CD4-positive, alpha-beta T cell (primary cell): ENCODE results near the gene HPCAL4. TPM values are rescaled to one million over a fixed set of nuclear protein-coding genes. Genes with fewer than 3 reads are reported as not detected.

Source experiments
- ATAC-seq: fragments of 200-7000 bp; cut with Tn5 transposase; one replicate; pipeline ENCODE4 v1.10.0; 2022; ENCODE audit warnings: mild to moderate bottlenecking; ENCODE audit not compliant: poor library complexity
- CTCF ChIA-PET: fragments of 350-600 bp; sonication (Branson Sonifier 250); formaldehyde crosslinking; loops from one replicate; lab custom pipeline; 2021; ENCODE audit warnings: antibody characterized with exemption, inconsistent platforms; lab: Charles Lee
- POLR2A ChIA-PET: fragments of 350-600 bp; sonication (Branson Sonifier 250); formaldehyde crosslinking; loops from one replicate; lab custom pipeline; 2021; ENCODE audit warnings: antibody characterized with exemption, inconsistent platforms; lab: Charles Lee
- DNase-seq, 14 experiments: peaks; one replicate each; pipeline ENCODE4 v3.0.0-alpha.2; 2013 to 2020; ENCODE audit warnings: mixed read lengths in 2 of 14
- H3K27ac ChIP-seq, 2 donors: one replicate each; pipeline versions ENCODE4 v1.5.1 to v1.7.0; 2013; ENCODE audit warnings: low read length in 2 of 2, low read depth in 1 of 2, mild to moderate bottlenecking in 1 of 2
- H3K27me3 ChIP-seq, 2 experiments: 1 replicate in 1 of 2; 2 replicates in 1 of 2; pipeline versions ENCODE4 v1.6.1 to v1.7.0; 2013; ENCODE audit warnings: low read length in 2 of 2, control low read depth in 1 of 2, mild to moderate bottlenecking in 1 of 2, moderate library complexity in 1 of 2; ENCODE audit not compliant: insufficient read depth in 2 of 2, control insufficient read depth in 1 of 2
- H3K36me3 ChIP-seq: one replicate; pipeline ENCODE4 v1.6.1; 2013; ENCODE audit warnings: low read length, control low read depth; ENCODE audit not compliant: insufficient read depth
- H3K4me1 ChIP-seq: one replicate; pipeline ENCODE4 v1.6.1; 2013; ENCODE audit warnings: low read length, control low read depth; ENCODE audit not compliant: insufficient read depth
- H3K4me3 ChIP-seq: one replicate; pipeline ENCODE4 v1.5.1; 2013; ENCODE audit warnings: mild to moderate bottlenecking, low read length, moderate library complexity
- H3K9me3 ChIP-seq, 2 experiments: 1 replicate in 1 of 2; 2 replicates in 1 of 2; pipeline versions ENCODE4 v1.6.1 to v1.7.0; 2013; ENCODE audit warnings: low read length in 2 of 2, mild to moderate bottlenecking in 2 of 2, control low read depth in 1 of 2, moderate library complexity in 1 of 2; ENCODE audit not compliant: control insufficient read depth in 1 of 2, insufficient read depth in 1 of 2
- H3K27ac Mint-ChIP-seq: one replicate; pipeline ENCODE4 v1.8.0; 2020; ENCODE audit warnings: mixed read lengths
- H3K27me3 Mint-ChIP-seq: one replicate; pipeline ENCODE4 v1.8.0; 2021; ENCODE audit warnings: mixed read lengths
- H3K36me3 Mint-ChIP-seq: one replicate; pipeline ENCODE4 v1.8.0; 2021; ENCODE audit warnings: low read depth, mixed read lengths
- H3K4me1 Mint-ChIP-seq: one replicate; pipeline ENCODE4 v1.8.0; 2021; ENCODE audit warnings: low read depth, mixed read lengths
- H3K4me3 Mint-ChIP-seq: one replicate; pipeline ENCODE4 v1.8.0; 2020; ENCODE audit warnings: mild to moderate bottlenecking, mixed read lengths
- H3K9me3 Mint-ChIP-seq: one replicate; pipeline ENCODE4 v1.8.0; 2020; ENCODE audit warnings: mixed read lengths
- CTCF ChIP-seq: fragments of 200-600 bp; IDR thresholded peaks from one replicate; pipeline ENCODE4 v1.8.0; 2022; ENCODE audit warnings: antibody characterized with exemption, mild to moderate bottlenecking
- intact Hi-C, 2 experiments: fragments of 100-400 bp; cut with DNase I in 1 of 2; cut with micrococcal nuclease in 1 of 2; formaldehyde crosslinking; loops; one replicate each; pipeline versions ENCODE4 v1.15.1 to v1.9.0; 2023 to 2025; cut with DNase I, micrococcal nuclease
- total RNA-seq, 174 experiments: library from RNA in 2 of 174; stranded (reverse) in 2 of 174; gene quantifications; one replicate each; pipeline ENCODE4 v1.2.3 and lab custom pipeline; 2021 to 2026

The HPCAL4 gene
- total RNA-seq, 2 experiments from 2014 or later: 22.8 to 22.9 TPM

- no peaks in the 10 kb centered on the region for H3K9me3 Mint-ChIP-seq
- no peaks in the 10 kb centered on the region for H3K36me3 Mint-ChIP-seq
- Histone ChIP-seq H3K4me3 (no peak overlapping the region), H3K36me3 (no peaks in the 10 kb centered on the region), H3K27ac (no peak overlapping the region), H3K9me3 (no peaks in the 10 kb centered on the region), H3K27me3 (peaks cover 28 to 52% of the 10 kb centered on the region in 2 experiments), H3K4me1 (peaks cover under 1% of the 10 kb centered on the region)
- TF ChIP-seq CTCF: no peak
- H3K4me1 Mint-ChIP-seq: no peaks in the 10 kb centered on the region
- H3K27me3 Mint-ChIP-seq: peaks cover 80% of the 10 kb centered on the region
- no peak for DNase-seq
- ChIA-PET CTCF (no interaction called here), POLR2A (no interaction called here)
- H3K4me3 Mint-ChIP-seq: no peak overlapping the region
- H3K27ac Mint-ChIP-seq: no peak overlapping the region
- no peak for ATAC-seq
- intact Hi-C loops: no loop called here
Observed at GRCh38 chr1:39732730-39733129, 41.5 kb upstream of the HPCAL4 start.

- Histone ChIP-seq H3K36me3 (no peaks in the 10 kb centered on the region), H3K27me3 (peaks cover 36 to 63% of the 10 kb centered on the region in 2 experiments), H3K9me3 (no peaks in the 10 kb centered on the region), H3K4me3 (no peak overlapping the region), H3K27ac (no peak overlapping the region), H3K4me1 (no peaks in the 10 kb centered on the region)
- no peak overlapping the region for H3K4me3 Mint-ChIP-seq
- no peak for DNase-seq
- POLR2A ChIA-PET: no interaction called here
- H3K4me1 Mint-ChIP-seq: no peaks in the 10 kb centered on the region
- no peaks in the 10 kb centered on the region for H3K9me3 Mint-ChIP-seq
- intact Hi-C loops: no loop called here
- no peak for ATAC-seq
- H3K27me3 Mint-ChIP-seq: peaks cover 86% of the 10 kb centered on the region
- CTCF ChIA-PET: no interaction called here
- no peaks in the 10 kb centered on the region for H3K36me3 Mint-ChIP-seq
- no peak overlapping the region for H3K27ac Mint-ChIP-seq
- TF ChIP-seq CTCF: no peak
Observed at GRCh38 chr1:39729842-39730241, 38.6 kb upstream of the HPCAL4 start.

GRCh38 chr1:39729030-39729429 lies 37.8 kb upstream of the HPCAL4 start:
- no peak overlapping the region for H3K27ac Mint-ChIP-seq
- TF ChIP-seq CTCF: no peak
- no peak overlapping the region for H3K27ac ChIP-seq
- H3K4me1 ChIP-seq: no peaks in the 10 kb centered on the region
- H3K27me3 Mint-ChIP-seq: peaks cover 86% of the 10 kb centered on the region
- no peaks in the 10 kb centered on the region for H3K36me3 ChIP-seq
- POLR2A ChIA-PET: interaction anchor here (1.4 kb wide), 1 partner anchor 9 kb away, joined by 5 read pairs; the partner anchor contains the start of gene PPIE
- H3K4me3 Mint-ChIP-seq: no peak overlapping the region
- H3K4me3 ChIP-seq: no peak overlapping the region
- H3K27me3 ChIP-seq: peaks cover 34 to 64% of the 10 kb centered on the region in 2 experiments
- H3K36me3 Mint-ChIP-seq: no peaks in the 10 kb centered on the region
- no peaks in the 10 kb centered on the region for H3K9me3 ChIP-seq
- CTCF ChIA-PET: no interaction called here
- no peak for ATAC-seq
- intact Hi-C loops: no loop called here
- no peaks in the 10 kb centered on the region for H3K9me3 Mint-ChIP-seq
- DNase-seq: no peak
- no peaks in the 10 kb centered on the region for H3K4me1 Mint-ChIP-seq
